LNCaP clone FGC (cell line): ENCODE data around the gene WDR45B.

Experiments
- DNase-seq: peaks from one replicate; pipeline ENCODE4 v3.0.0-alpha.2; 2011; ENCODE audit warnings: low read depth
- H3K4me3 ChIP-seq: 2 replicates; pipeline ENCODE4 v1.5.1; 2011; ENCODE audit warnings: mild to moderate bottlenecking, low read depth, low read length, control low read depth
- TF ChIP-seq, protein P1 (sequence below): IDR thresholded peaks from 2 replicates; pipeline ENCODE4 v1.5.1; 2012; ENCODE audit warnings: mild to moderate bottlenecking; ENCODE audit not compliant: control insufficient read depth, insufficient read depth; ENCODE audit errors: extremely low read depth

WDR45B gene

DNA sequence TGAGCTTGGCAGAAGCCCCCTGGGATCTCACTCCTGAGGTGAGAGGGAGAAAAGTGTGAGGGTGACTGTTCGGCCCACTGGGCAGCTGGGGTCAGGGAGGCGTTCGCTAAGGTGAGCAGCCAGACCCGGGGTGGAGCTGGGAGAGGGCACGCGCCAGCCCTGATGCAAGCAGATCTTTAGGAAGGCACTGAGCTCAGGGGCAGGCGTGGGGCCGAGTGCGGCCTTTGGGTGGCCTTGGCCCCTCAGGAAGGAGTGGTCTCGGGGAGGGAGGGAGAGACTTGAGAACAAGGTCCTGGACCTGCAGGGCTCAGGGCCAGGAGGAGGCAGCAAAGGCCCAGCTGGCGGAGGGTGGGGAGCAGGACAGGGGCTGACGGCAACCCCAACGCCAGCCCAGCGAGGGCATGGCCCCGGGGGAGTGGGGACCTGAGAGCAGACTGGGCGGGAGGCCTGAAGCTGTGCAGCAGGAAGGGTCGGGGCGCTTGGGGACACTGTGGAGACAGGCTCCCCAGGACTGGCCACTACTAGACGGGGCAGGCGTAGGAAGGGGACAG is 14.5 kb upstream of the WDR45B start:
- no peak for DNase-seq
- TF ChIP-seq, protein P1, sequence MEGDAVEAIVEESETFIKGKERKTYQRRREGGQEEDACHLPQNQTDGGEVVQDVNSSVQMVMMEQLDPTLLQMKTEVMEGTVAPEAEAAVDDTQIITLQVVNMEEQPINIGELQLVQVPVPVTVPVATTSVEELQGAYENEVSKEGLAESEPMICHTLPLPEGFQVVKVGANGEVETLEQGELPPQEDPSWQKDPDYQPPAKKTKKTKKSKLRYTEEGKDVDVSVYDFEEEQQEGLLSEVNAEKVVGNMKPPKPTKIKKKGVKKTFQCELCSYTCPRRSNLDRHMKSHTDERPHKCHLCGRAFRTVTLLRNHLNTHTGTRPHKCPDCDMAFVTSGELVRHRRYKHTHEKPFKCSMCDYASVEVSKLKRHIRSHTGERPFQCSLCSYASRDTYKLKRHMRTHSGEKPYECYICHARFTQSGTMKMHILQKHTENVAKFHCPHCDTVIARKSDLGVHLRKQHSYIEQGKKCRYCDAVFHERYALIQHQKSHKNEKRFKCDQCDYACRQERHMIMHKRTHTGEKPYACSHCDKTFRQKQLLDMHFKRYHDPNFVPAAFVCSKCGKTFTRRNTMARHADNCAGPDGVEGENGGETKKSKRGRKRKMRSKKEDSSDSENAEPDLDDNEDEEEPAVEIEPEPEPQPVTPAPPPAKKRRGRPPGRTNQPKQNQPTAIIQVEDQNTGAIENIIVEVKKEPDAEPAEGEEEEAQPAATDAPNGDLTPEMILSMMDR = no peak
- H3K4me3 ChIP-seq = no peak overlapping the region

DNA sequence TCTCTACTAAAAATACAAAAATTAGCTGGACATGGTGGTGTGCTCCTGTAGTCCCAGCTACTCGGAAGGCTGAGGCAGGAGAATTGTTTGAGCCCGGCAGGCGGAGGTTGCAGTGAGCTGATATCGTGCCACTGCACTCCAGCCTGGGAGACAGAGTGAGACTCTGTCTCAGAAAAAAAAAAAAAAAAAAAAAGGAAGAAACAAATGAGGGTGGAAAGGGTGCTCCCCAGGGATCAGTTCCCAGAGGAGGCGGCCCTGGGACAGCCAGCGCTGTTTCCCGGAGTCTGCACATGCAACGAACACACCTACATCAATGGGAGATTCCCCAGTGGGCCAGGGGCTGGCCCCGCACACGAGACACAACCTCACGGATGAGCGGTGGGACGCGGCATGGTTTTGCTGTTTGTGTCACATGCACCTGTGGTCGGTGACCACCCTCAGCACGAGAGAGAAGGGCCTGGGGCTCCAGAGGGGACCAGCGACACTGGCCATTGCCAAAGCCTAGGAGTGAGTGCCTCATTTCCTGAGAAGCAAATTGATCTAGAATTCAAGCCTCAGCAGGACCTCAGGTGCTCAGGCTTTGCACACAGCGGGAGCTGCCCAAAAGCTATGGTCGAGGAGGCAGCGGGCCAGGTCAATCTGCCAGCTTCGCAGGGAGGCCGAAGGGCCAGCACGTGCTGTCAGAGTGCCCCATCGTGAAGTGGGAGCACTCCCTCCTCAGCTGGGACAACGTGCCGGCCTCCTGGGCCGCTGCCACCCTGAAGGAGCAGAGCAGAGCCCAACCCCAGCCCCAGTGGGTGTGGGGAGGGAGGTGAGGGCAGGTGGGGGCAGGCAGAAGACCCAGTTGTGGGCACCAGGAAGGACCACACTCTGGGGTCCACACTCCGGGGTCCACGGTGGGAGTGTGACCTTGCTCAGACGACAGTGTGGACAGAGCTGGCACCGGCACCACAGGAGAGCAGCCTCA is 13.8 kb upstream of the WDR45B start:
- no peak overlapping the region for H3K4me3 ChIP-seq
- DNase-seq = no peak
- TF ChIP-seq, protein P1 = no peak

DNA sequence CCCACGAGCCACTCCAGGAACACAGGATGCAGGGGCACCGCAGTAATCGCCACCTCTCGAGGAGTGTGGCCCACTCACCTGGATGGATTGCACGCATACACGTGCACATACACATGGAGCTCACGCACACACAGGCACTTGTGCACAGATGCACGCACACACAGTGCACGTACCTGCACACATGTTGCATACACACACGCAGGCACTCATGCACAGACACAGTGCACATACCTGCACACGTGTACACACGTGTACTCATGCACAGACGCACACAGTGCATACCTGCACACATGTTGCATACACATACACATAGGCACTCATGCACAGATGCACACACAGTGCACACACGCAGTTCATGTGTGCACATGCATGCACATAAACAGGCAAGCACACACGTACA is 11.6 kb upstream of the WDR45B start:
- TF ChIP-seq, protein P1 = no peak

DNA sequence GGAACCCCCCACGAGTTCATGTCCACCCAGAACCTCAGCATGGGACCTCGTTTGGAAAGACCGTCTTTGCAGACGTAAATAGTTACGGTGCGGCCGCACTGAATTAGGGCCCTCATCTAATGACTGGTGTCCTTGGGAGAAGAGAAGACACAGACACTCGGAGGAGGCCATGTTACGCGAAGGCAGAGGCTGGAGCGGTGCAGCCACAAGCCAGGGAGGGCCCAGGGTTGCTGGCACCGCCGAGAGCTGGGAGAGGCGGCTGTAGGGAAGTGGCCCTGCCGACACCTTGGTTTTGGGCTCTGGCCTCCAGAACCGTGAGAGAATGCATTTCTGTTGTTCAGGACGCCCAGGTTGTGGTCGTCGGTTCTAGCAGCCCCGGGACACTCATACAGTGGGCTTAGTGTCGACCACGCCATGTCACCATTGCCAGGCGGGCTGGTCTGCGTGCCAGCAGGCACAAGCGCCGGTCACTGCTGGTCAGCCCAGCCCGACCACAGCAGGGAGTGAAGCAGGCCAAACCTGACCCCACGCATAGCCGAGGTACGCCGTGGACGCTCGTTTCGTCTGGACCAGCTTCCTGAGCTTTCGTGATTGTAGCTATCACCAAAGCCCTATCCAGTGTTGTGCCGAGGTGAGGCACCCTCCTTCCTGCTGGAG is 10.7 kb upstream of the WDR45B start:
- TF ChIP-seq, protein P1 = no peak
- no peak for DNase-seq

More for the DNA sequence above, 11.6 kb upstream of the WDR45B start:
- H3K4me3 ChIP-seq = no peak overlapping the region
- DNase-seq = no peak

DNA sequence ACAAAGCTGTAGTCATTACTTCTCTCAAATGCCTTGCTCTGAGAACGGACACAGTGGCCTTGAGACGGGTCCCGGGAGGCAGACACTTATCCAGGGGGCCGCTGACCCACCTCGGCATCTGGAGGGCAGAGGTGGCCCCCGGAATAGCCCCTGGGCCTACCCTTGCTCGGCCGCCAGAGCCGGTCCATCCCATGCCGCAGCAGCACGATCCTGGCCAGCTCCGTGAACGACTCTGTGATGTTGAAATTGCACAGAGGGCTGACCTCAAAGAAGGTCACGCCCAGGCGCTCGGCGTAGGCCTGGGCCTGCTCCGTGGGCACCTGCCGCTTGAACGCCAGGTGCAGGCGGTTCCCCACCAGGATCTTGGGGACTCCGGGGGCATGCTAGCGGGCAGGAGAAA is 10.1 kb upstream of the WDR45B start:
- DNase-seq = no peak
- no peak overlapping the region for H3K4me3 ChIP-seq
- TF ChIP-seq, protein P1 = no peak

More for the DNA sequence above, 10.7 kb upstream of the WDR45B start:
- H3K4me3 ChIP-seq = no peak overlapping the region

DNA sequence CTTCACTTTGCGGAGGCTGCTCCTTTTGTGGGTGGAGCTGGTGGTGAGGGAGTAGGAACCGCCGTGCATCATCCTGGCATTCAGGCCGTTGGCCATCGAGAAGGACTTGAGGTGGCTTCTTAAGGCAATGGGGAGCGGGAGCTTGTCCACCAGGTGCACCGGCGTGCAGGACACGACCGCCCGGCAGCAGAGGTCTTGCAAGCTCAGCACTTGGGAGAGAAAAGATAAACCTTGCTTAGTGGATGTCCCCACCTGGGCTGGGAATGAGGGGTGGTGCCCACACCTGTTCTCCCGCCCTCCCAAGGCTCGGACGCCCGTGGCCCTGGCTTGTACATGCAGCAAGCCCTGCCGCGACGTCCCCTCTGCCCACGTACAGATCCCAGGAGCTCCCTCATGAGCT is 9.7 kb upstream of the WDR45B start:
- DNase-seq = no peak
- H3K4me3 ChIP-seq = no peak overlapping the region
- TF ChIP-seq, protein P1 = no peak
